Erythroblast (primary cell): ENCODE data around the gene MEI1.

Source experiments
- GATA1 ChIP-seq: IDR thresholded peaks from 2 replicates; pipeline ENCODE4 v1.6.1; 2011; ENCODE audit warnings: low read depth, mild to moderate bottlenecking, control low read depth, low read length, moderate library complexity
- POLR2A ChIP-seq: IDR thresholded peaks from 2 replicates; pipeline ENCODE4 v1.6.1; 2011; ENCODE audit warnings: mild to moderate bottlenecking, low read length

- no peak for TF ChIP-seq POLR2A
- no peak for TF ChIP-seq GATA1
Observed at GRCh38 chr22:41657709-41658108, 41.6 kb upstream of the MEI1 start.
